Body of pancreas (tissue), 4 donors: Measurements from ENCODE around the gene IDH2.

Experiments used
- POLR2A ChIP-seq, 3 donors: fragments of 450-650 bp; IDR thresholded peaks; one replicate each; pipeline ENCODE4 v1.6.1; 2016; ENCODE audit warnings: antibody characterized with exemption in 3 of 3, mild to moderate bottlenecking in 2 of 3
- TF ChIP-seq, protein P1 (sequence below), 7 experiments: fragments of 450-650 bp in 4 of 7; fragments of 200-600 bp in 3 of 7; sonication (generic) in 3 of 7; IDR thresholded peaks; one replicate each; pipeline ENCODE4 v1.5.1; 2016 to 2019; ENCODE audit warnings: antibody characterized with exemption in 7 of 7

DNA sequence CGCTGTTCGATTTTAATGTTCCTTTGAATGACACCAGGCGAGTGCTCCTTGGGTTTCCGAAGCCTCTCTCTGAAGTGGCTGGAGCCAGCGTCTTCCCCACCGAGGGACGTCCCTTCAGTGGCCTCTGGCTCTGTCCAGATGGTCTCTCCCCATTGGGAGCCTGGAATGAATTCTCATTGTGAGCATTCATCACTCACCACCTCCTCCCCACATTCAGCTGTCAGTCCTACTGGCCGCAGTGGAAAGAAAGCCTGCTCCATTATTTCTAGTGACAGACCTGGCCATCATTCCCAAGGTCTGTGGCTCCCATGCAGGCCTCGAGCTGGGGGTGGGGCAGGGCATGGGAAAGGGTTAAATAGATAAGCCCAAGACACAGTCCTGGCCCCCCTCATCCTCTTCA is 65.9 kb downstream of the IDH2 start:
- TF ChIP-seq, protein P1, sequence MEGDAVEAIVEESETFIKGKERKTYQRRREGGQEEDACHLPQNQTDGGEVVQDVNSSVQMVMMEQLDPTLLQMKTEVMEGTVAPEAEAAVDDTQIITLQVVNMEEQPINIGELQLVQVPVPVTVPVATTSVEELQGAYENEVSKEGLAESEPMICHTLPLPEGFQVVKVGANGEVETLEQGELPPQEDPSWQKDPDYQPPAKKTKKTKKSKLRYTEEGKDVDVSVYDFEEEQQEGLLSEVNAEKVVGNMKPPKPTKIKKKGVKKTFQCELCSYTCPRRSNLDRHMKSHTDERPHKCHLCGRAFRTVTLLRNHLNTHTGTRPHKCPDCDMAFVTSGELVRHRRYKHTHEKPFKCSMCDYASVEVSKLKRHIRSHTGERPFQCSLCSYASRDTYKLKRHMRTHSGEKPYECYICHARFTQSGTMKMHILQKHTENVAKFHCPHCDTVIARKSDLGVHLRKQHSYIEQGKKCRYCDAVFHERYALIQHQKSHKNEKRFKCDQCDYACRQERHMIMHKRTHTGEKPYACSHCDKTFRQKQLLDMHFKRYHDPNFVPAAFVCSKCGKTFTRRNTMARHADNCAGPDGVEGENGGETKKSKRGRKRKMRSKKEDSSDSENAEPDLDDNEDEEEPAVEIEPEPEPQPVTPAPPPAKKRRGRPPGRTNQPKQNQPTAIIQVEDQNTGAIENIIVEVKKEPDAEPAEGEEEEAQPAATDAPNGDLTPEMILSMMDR (IDR thresholded peaks at IDR 0.05) = no peak
- TF ChIP-seq POLR2A (IDR thresholded peaks at IDR 0.05) = no peak
